Measurements from ENCODE around the gene ONECUT2. TPM values are rescaled to one million over a fixed set of nuclear protein-coding genes. Genes with fewer than 3 reads are reported as not detected.
"Not testable (repeated sequence)": the region's sequence is repeated elsewhere in the genome, so short reads cannot be mapped to it uniquely, and the experiment has no call there.

Gene ONECUT2
- total RNA-seq (2014; rRNA removed; shearing (Covaris generic); ENCODE audit: low replicate concordance), result 0.02 TPM in 1 of 2 replicates, not detected in the other

GRCh38 chr18:57434536-57435494 is at the start of gene ONECUT2:
ONECUT2 (plus strand) TSS chr18:57435374; CDS start chr18:57435717, 343 bp downstream.
- H3K36me3 ChIP-seq, result no peaks in the 10 kb centered on the region
- peaks cover 79% of the 10 kb centered on the region for H3K27me3 ChIP-seq
- H3K4me3 ChIP-seq, result peak within 1 kb of the TSS; percentile 46
- no peaks in the 10 kb centered on the region; the same call in 1 of the 2 replicates for H3K9me3 ChIP-seq
- DNase-seq, result peak; percentile 95

- DNase-seq, result no peak
- Histone ChIP-seq H3K4me3 (no peak overlapping the region), H3K9me3 (no peaks in the 10 kb centered on the region), H3K27me3 (peaks cover 9% of the 10 kb centered on the region; the same call in 1 of the 2 replicates), H3K36me3 (no peaks in the 10 kb centered on the region)
These were observed 45.9 kb upstream of the ONECUT2 start for GRCh38 chr18:57389271-57389670.

GRCh38 chr18:57390044-57390443 is 45.1 kb upstream of the ONECUT2 start:
- H3K36me3 ChIP-seq, result no peaks in the 10 kb centered on the region
- no peak for DNase-seq
- no peak overlapping the region for H3K4me3 ChIP-seq
- H3K9me3 ChIP-seq, result no peaks in the 10 kb centered on the region
- H3K27me3 ChIP-seq, result peaks cover 9% of the 10 kb centered on the region; the same call in 1 of the 2 replicates

GRCh38 chr18:57394749-57395148 is 40.4 kb upstream of the ONECUT2 start:
- not testable (repeated sequence) for DNase-seq, H3K36me3 ChIP-seq, H3K27me3 ChIP-seq, H3K4me3 ChIP-seq, H3K9me3 ChIP-seq

- not testable (repeated sequence) for H3K36me3 ChIP-seq, DNase-seq, H3K4me3 ChIP-seq, H3K27me3 ChIP-seq, H3K9me3 ChIP-seq
These were observed 38.3 kb upstream of the ONECUT2 start for GRCh38 chr18:57396831-57397230.

- peak; percentile 54 for DNase-seq
- no peaks in the 10 kb centered on the region for H3K9me3 ChIP-seq
- H3K36me3 ChIP-seq, result no peaks in the 10 kb centered on the region
- H3K4me3 ChIP-seq, result no peak overlapping the region
- peaks cover 7% of the 10 kb centered on the region for H3K27me3 ChIP-seq
These were observed 37.6 kb upstream of the ONECUT2 start for GRCh38 chr18:57397440-57398132.

GRCh38 chr18:57404345-57404744 is 30.8 kb upstream of the ONECUT2 start:
- no peak for DNase-seq
- H3K9me3 ChIP-seq, result no peaks in the 10 kb centered on the region
- H3K4me3 ChIP-seq, result no peak overlapping the region
- H3K36me3 ChIP-seq, result no peaks in the 10 kb centered on the region
- H3K27me3 ChIP-seq, result peaks cover 4% of the 10 kb centered on the region; the same call in 1 of the 2 replicates

GRCh38 chr18:57409650-57410049 is 25.5 kb upstream of the ONECUT2 start:
- Histone ChIP-seq H3K9me3 (no peaks in the 10 kb centered on the region), H3K36me3 (no peaks in the 10 kb centered on the region), H3K4me3 (no peak overlapping the region), H3K27me3 (no peaks in the 10 kb centered on the region)
- no peak for DNase-seq

GRCh38 chr18:57410749-57411148 is 24.4 kb upstream of the ONECUT2 start:
- DNase-seq, result no peak
- H3K4me3 ChIP-seq, result no peak overlapping the region
- no peaks in the 10 kb centered on the region for H3K27me3 ChIP-seq
- H3K9me3 ChIP-seq, result no peaks in the 10 kb centered on the region
- no peaks in the 10 kb centered on the region for H3K36me3 ChIP-seq

GRCh38 chr18:57416542-57416941 is 18.6 kb upstream of the ONECUT2 start:
- Histone ChIP-seq H3K27me3 (peaks cover 6% of the 10 kb centered on the region), H3K4me3 (no peak overlapping the region), H3K36me3 (no peaks in the 10 kb centered on the region), H3K9me3 (no peaks in the 10 kb centered on the region)
- no peak for DNase-seq

GRCh38 chr18:57422313-57422872 is 12.8 kb upstream of the ONECUT2 start:
- Histone ChIP-seq H3K9me3 (no peaks in the 10 kb centered on the region), H3K4me3 (no peak overlapping the region)

GRCh38 chr18:57423821-57424220 is 11.4 kb upstream of the ONECUT2 start:
- H3K36me3 ChIP-seq, result no peaks in the 10 kb centered on the region
- no peaks in the 10 kb centered on the region for H3K9me3 ChIP-seq
- H3K27me3 ChIP-seq, result peaks cover 7% of the 10 kb centered on the region
- H3K4me3 ChIP-seq, result no peak overlapping the region
- no peak for DNase-seq

More at GRCh38 chr18:57422313-57422872, 12.8 kb upstream of the ONECUT2 start:
- peaks cover 6% of the 10 kb centered on the region for H3K27me3 ChIP-seq
- H3K36me3 ChIP-seq, result no peaks in the 10 kb centered on the region
- DNase-seq, result no peak

GRCh38 chr18:57425096-57425495 is 10.1 kb upstream of the ONECUT2 start:
- Histone ChIP-seq H3K27me3 (peaks cover 13% of the 10 kb centered on the region), H3K4me3 (no peak overlapping the region), H3K36me3 (no peaks in the 10 kb centered on the region), H3K9me3 (no peaks in the 10 kb centered on the region)
- DNase-seq, result no peak

- Histone ChIP-seq H3K4me3 (no peak overlapping the region), H3K9me3 (no peaks in the 10 kb centered on the region), H3K36me3 (no peaks in the 10 kb centered on the region), H3K27me3 (peaks cover 17% of the 10 kb centered on the region)
- DNase-seq, result no peak
These were observed 9.0 kb upstream of the ONECUT2 start for GRCh38 chr18:57426187-57426586.

GRCh38 chr18:57427429-57428201 is 7.6 kb upstream of the ONECUT2 start:
- Histone ChIP-seq H3K27me3 (peaks cover 26% of the 10 kb centered on the region), H3K4me3 (no peak overlapping the region), H3K36me3 (no peaks in the 10 kb centered on the region), H3K9me3 (no peaks in the 10 kb centered on the region)
- no peak for DNase-seq
